Mammary epithelial cell (primary cell): ENCODE measurements around the gene ST8SIA5.

Source experiments
- EZH2 ChIP-seq: IDR thresholded peaks from 2 replicates; pipeline ENCODE4 v1.6.1; 2012; ENCODE audit warnings: low read length, inconsistent platforms, borderline replicate concordance
- TF ChIP-seq, protein P1 (sequence below), 2 donors: IDR thresholded peaks in 1 of 2; conservative IDR thresholded peaks in 1 of 2; 2 replicates each; pipeline ENCODE4 v1.5.1; 2011 to 2012; ENCODE audit warnings: inconsistent platforms in 2 of 2, low read length in 2 of 2, mild to moderate bottlenecking in 2 of 2, control low read depth in 1 of 2, low read depth in 1 of 2; ENCODE audit not compliant: insufficient read depth in 1 of 2; ENCODE audit errors: extremely low read depth in 1 of 2

GRCh38 chr18:46621111-46621766 lies 135.6 kb downstream of the ST8SIA5 start:
- TF ChIP-seq, protein P1, sequence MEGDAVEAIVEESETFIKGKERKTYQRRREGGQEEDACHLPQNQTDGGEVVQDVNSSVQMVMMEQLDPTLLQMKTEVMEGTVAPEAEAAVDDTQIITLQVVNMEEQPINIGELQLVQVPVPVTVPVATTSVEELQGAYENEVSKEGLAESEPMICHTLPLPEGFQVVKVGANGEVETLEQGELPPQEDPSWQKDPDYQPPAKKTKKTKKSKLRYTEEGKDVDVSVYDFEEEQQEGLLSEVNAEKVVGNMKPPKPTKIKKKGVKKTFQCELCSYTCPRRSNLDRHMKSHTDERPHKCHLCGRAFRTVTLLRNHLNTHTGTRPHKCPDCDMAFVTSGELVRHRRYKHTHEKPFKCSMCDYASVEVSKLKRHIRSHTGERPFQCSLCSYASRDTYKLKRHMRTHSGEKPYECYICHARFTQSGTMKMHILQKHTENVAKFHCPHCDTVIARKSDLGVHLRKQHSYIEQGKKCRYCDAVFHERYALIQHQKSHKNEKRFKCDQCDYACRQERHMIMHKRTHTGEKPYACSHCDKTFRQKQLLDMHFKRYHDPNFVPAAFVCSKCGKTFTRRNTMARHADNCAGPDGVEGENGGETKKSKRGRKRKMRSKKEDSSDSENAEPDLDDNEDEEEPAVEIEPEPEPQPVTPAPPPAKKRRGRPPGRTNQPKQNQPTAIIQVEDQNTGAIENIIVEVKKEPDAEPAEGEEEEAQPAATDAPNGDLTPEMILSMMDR (conservative IDR thresholded peaks at IDR 0.05 in 1 of 2, IDR thresholded peaks at IDR 0.05 in 1 of 2; ENCODE audit: extremely low read depth in 1 of 2, insufficient read depth in 1 of 2, low read depth in 1 of 2, low read length in 2 of 2) = no peak
- TF ChIP-seq EZH2 = no peak
